Peyer's patch (tissue), 4 donors: Measurements from ENCODE around the gene HUS1.
A peak's percentile ranks its signal among the peaks of the same experiment; 100 is the strongest.

ENCODE experiments used
- POLR2A ChIP-seq, 2 donors: fragments of 450-650 bp; IDR thresholded peaks; one replicate each; pipeline ENCODE4 v1.5.1; 2017; ENCODE audit warnings: antibody characterized with exemption in 2 of 2, mild to moderate bottlenecking in 2 of 2, moderate library complexity in 2 of 2
- TF ChIP-seq, protein P1 (sequence below), 6 experiments: fragments of 450-650 bp in 4 of 6; fragments of 200-600 bp in 2 of 6; sonication (generic) in 1 of 6; IDR thresholded peaks; one replicate each; pipeline ENCODE4 v1.5.1; 2017 to 2019; ENCODE audit warnings: antibody characterized with exemption in 6 of 6, mild to moderate bottlenecking in 3 of 6, moderate library complexity in 1 of 6

- TF ChIP-seq, protein P1, sequence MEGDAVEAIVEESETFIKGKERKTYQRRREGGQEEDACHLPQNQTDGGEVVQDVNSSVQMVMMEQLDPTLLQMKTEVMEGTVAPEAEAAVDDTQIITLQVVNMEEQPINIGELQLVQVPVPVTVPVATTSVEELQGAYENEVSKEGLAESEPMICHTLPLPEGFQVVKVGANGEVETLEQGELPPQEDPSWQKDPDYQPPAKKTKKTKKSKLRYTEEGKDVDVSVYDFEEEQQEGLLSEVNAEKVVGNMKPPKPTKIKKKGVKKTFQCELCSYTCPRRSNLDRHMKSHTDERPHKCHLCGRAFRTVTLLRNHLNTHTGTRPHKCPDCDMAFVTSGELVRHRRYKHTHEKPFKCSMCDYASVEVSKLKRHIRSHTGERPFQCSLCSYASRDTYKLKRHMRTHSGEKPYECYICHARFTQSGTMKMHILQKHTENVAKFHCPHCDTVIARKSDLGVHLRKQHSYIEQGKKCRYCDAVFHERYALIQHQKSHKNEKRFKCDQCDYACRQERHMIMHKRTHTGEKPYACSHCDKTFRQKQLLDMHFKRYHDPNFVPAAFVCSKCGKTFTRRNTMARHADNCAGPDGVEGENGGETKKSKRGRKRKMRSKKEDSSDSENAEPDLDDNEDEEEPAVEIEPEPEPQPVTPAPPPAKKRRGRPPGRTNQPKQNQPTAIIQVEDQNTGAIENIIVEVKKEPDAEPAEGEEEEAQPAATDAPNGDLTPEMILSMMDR (IDR thresholded peaks at IDR 0.05), result no peak
- TF ChIP-seq POLR2A (IDR thresholded peaks at IDR 0.05), result peak; percentile 57 to 83
Observed at GRCh38 chr7:47979145-47979831, at the start of gene HUS1.
